ENCODE measurements around the gene MALRD1.
"Not testable (repeated sequence)": the region's sequence is repeated elsewhere in the genome, so short reads cannot be mapped to it uniquely, and the experiment has no call there.

Gene MALRD1

DNA sequence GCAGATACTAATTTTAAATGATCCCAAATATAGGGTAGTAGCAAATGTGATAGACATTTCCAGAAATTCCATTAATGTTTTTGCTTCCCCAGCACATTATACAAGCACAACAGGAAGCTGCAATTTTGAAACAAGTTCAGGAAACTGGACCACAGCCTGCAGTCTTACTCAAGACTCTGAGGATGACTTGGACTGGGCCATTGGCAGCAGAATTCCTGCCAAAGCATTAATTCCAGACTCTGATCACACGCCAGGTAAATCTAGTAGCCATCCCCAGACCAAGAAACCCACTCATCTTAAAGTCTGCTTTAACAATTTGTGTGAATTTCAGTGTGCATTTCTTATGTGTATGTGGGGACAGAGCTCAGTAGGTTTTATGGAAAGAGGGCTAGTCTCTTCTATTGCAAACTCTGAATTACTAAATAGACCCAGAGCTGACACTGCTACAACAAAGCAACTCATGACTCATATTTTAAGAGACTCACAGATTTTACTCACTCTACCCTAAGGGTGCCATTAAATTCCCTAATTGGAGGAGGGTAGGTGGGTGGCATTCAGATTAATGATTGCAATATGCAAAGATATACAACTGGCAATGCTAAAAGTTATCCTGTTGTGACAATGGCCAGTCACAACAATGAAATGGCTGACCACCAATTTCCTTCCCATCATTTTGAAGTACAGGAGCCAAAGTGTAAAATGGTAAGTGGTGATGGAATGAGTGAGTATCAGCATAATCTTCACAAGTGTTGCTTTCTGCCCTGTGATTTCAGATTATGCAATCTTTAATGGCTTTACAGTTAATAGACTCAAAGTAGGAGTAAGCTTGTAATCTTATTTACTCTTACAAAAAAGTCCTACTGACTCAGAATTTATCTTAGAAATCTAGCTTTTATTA is 450.0 kb downstream of the MALRD1 start:
- no peak for DNase-seq

DNA sequence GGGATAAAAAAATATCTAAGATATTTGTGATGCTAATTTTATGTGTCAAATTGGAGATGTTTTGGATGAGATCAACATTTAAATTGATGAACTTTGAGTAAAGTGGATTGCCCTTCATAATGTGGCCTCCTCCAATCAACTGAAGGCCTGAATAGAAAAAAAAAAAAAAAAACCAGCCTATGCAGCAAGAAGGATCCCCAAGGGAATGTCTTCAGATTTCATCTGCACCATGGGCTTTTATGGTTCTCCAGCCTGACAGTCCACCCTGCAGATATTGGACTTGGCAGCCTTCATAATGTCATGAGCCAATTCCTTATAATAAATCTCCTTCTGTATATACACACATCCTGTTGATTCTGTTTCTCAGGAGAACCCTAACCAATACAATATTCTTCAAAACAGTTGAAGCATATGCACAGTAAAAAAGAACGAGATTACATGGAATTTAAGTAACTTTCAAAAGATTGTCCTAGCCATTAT is 450.7 kb downstream of the MALRD1 start:
- no peak for DNase-seq

DNA sequence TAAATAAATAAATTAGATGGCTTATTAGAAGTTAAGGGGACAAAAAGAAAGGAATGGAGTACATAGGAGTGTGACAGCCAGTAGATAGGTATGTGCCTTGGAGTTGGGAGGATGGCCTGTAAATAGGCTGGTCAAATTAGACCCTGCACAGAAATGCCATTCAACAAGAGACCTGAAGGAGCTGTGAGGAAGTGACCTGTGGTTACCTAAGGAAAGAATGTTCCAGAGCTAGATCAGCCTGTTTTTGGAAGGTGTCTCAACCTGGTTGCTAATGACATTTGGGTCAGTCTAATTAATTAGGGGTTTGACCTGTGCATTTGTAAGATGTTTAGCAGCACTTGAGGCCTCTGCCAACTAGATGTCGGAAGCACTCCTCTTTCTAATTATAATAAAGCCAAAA is 452.4 kb downstream of the MALRD1 start:
- DNase-seq = no peak

DNA sequence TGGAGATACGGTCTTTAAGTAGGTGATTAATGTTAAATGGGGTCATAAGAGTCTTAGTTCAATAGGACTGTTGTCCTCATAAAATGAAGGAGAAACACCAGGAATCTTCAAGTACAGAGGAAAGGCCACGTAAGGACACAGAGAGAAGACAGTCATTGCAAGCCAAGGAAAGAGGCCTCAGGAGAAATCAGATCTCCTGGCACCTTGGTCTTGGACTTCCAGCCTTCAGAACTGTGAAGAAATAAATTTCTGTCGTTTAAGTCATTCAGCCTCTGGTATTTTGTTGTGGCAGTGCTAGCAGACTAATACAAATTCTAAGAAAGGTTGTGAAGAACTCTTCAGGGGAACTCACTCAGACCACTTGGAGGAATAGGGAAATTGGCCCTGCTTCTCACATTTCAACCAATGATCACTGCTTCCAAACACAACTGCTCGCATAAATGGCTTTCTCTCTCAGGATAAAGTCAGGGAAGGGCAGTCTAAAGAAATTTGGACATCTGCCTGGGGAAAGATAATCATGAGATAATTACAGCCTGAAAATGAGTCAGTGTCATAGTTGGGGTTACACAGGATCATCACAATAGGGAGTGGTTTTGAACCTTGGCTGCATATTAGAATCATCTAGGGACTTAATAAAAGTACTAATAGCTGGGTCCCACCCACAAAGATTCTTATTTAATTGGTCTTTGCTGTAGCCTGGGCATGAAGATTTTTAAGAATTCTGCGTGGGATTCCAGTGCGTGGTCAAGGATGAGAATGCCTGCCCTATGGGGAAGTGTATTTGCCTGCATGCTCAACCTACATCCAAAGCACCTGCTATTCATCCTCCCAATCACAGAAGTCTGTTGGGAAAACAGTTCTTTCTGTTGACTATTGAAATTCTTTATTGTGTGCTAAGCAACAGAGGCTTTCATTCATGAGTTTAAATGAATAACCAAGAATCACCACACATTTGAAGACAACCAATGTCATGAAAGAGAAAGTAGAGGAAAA is 457.0 kb downstream of the MALRD1 start:
- DNase-seq = no peak

DNA sequence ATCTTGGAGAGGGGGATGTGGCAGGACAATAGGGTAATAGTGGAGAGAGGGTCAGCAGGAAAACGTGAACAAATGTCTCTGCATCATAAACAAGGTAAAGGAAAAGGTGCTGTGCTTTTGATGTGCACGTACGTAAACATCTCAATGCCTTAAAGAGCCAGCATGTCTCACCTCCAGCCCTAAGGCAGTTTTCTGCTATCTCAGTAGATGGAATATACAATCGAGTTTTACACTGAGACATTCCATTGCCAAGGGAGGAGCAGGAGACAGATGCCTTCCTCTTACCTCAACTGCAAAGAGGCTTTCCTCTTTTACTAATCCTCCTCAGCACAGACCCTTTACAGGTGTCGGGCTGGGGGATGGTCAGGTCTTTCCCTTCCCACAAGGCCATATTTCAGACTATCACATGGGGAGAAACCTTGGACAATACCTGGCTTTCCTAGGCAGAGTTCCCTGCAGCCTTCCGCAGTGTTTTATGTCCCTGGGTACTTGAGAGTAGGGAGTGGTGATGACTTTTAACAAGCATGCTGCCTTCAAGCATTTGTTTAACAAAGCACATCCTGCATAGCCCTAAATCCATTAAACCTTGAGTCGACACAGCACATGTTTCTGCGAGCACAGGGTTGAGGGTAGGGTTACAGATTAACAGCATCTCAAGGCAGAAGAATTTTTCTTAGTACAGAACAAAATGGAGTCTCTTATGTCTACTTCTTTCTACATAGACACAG is 461.6 kb downstream of the MALRD1 start:
- not testable (repeated sequence) for DNase-seq

DNA sequence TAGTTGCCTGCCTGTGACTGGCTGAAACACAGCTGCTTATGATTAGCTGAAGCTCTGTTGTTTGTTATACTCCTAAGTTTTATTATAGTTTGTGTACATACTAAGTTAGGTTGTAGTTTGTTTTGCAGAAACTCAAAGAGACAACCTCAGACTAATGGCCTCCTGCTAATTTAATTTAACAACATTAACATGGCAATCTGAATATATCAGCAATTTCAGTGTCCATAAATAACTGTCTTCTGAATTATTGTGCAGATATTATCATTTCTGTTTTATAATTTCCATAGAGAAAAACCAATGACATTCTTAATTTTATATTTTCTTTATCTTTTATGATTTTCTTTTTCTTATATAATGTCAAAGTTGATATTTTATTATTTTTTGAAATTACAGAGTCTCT is 469.5 kb downstream of the MALRD1 start:
- no peak for DNase-seq

DNA sequence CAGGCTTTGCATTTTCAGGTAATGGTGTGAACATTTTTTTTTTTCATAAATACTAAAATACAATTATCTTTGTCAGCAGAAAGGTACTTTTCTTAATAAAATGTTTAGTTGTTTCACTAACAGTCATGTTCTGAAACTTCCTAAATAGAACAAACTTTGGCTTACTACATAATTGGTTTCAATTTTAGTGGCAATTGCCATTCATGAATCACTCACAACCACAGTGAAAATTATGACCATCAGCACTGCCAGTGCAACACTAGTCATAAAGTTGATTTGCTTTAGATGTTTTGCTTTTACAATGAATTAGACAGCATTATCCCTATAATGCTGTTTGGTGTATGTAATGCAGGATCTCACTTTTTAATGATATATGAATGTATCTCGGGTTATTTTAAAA is 470.0 kb downstream of the MALRD1 start:
- DNase-seq = no peak

DNA sequence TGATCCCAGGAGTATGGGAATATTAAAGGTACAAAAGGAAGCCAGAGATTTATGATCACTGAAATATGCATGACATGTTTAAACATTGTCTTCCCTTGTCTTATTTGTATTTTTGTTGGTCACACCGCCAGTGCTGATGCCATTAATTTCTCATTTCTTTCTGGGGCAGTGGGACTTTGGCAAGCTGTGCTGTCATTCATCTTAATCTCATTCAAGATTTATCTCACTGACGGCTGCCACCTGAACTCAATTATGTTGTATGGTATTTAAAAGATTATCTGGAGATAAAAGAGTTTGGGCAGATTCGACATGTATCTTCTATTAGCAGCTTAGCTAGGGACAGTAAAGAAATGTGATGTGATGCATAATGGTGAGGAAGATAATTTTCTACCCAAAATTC is 482.7 kb downstream of the MALRD1 start:
- DNase-seq = no peak

DNA sequence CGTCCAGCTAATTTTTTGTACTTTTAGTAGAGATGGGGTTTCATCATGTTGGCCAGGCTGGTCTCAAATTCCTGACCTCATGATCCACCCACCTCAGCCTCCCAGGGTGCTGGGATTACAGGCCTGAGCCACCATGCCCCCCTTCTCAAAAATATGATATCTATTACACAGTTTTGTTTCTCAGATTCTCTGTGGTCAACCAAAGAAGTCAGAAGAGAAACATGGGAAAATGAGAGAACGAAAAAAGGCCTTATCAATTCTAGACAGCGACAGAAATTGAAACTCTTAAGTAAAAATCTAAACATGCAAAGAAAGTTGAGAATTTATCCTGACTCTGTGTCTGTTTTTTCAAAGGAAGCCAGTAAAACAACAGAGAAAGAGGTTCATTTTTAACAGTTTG is 483.8 kb downstream of the MALRD1 start:
- DNase-seq = no peak

DNA sequence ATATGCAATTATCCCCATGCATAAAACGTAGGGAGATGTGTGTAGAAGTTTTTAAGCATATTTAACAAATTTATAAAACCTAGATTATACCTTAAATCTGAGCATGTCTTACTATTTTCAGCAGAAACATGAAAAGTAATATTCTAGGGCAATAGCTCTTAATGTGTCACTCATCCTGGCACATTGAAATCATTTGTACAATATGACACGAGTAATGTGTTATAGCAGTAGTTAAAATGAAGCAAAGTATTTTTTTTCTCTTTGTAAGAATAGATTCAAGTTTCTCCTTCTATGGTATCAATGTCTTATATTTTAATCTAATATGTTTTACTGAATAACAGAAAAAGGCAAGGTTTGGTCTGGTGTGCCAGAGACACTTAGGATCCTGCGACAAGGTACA is 492.7 kb downstream of the MALRD1 start:
- no peak for DNase-seq

DNA sequence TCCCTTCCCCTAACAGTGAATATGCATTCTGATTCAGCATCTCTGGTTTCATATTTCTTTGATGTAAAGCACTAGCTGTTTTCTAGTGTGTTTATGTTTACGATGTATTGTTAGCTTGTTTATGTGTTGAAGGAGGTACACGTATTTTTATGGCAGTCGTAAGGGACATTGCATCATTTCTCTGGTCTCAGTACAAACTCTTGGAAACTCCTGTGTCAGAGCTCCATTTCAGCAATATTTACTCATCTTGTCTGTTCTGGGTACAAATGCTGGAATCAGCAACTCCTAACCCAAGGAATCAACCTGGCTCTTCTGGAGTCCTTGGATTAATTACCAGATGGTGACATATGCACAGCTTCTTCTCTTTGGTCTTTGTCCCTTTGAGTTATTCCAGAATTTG is 497.6 kb downstream of the MALRD1 start:
- no peak for DNase-seq

DNA sequence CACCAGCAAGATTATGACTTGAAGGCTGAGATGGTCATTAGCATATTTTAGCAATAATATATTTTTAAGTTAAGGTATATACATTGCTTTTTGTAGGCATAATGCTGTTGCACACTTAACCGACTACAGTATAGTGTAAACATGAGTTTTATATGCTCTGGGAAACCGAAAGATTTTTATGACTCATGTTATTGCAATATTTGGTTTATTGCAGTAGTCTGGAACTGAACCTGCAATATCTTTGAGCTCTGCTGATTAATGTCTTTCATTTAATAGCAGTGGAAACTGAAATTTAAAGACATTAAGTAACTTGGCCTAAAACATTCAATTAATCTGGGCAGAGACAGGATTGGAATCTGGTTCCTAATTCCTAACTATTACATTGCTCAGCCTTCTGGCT is 500.9 kb downstream of the MALRD1 start:
- DNase-seq = no peak

DNA sequence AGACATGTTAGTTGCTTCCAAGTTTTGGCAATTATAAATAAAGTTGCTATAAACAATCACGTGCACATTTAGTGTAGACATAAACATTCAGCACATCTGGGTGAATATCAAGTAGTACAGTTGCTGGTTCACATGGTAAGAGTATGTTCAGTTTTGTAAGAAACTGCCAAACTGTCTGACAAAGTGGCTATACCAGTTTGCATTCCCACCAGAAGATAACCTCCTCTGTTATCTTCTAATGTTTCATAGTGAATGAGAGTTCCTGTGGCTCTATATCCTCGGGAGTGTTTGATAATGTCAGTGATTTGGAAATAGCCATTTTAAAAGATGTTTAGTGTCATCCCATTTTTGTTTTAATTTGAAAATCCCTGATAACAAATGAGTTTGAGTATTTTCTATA is 508.1 kb downstream of the MALRD1 start:
- DNase-seq = no peak

DNA sequence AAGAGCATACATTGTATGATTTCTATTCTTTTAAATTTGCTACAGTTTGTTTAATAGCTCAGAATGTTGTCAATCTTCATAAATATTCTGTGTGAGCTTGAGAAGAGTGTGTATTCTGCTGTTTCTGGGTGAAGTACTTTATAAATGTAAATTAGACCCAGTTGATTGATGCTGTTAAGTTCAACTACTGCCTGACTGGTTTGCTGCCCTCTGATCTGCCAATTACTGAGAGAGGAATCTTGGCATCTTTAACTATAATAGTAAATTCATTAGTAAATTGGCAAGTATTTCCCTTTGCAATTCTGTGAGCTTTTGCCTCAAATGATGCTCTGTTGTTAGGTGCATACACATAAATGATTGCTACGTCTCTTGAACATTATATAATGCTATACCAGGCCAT is 512.6 kb downstream of the MALRD1 start:
- no peak for DNase-seq

DNA sequence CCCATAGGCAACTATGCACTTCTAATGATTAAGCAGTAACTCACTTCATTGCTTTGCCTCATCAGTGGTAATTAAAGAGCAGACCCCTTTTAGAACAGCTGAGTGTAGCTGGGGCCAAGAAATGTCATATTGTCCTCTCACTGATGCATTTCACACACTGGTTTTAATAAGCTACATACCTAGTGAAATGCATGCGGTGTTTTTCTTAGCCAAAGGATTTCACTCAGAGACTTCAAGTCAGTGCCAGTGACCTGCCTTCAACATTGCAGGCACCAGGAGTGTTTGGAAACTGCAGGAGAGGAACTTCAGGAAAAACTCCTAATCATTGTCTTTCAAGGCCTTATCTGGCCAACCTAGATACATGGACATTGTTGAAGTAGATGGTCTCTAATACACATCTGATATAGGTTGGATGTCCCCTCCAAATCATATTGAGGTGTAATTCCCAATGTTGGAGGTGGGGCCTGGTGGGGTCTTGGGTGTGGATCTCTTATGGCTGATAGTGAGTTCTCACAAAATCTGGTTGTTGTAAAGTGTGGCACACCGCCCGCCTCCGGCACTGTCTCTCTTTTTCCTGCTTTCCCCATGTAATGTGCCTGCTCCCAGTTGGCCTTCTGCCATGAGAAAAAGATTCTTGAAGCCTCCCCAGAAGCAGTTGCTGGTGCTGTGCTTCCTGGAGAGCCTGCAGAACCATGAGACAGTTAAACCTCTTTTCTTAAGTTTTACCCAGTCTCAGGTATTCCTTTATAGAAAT is 515.0 kb downstream of the MALRD1 start:
- DNase-seq = no peak

DNA sequence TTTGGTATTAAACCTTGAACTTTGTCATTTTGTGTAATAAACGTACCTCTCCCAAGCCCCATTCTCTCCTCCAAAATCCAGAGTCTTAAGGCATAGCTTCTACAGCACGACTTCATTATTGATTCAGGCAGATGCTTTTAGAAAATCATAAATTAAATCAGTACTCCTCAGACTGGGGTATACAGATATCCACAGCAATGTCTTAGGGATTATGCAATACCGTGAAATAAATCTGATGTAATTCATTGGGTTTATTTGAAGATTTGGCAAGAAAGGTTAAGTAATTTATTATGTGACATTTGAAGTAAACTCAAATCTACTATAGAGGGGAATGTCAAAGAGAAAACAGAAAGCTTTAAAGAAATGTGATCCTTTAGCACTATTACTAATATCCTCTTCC is 521.5 kb downstream of the MALRD1 start:
- no peak for DNase-seq

DNA sequence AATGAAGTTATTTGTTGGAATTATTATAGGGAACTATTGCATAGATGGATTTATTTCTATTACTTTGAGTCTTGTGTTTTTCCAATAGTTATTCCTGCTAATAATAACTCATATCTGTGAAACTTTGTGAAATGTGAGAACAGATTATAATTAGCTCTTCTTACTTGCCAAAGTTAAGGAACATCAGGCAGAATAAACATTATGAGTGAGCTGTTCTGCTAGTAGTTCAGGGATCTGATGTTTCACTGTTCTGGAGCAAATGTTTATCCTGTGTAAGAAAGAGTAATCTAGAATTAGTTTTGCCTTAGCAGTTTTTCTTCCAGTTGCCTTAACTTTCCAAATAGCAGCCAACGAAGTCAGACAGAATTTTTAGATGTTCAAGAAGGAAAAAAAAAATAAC is 522.4 kb downstream of the MALRD1 start:
- DNase-seq = no peak

DNA sequence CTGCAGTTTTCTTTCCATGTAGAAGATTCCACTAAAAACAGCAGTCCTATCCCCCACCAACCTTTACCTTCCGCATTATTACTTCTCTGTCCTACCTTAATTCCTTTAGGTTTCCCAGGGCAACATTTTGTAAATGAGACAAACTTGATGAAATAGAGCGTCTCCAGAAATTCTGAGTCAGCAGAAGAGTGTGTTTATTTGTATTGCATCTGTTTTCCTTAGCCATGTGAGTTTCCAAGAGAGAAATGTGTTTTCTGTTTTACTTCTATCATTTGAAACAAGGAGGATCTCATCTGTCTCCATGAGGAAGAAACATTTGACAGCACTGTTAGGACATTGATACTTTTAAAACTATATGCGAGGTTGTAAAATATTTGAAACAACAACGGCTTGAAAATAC is 523.5 kb downstream of the MALRD1 start:
- no peak for DNase-seq

DNA sequence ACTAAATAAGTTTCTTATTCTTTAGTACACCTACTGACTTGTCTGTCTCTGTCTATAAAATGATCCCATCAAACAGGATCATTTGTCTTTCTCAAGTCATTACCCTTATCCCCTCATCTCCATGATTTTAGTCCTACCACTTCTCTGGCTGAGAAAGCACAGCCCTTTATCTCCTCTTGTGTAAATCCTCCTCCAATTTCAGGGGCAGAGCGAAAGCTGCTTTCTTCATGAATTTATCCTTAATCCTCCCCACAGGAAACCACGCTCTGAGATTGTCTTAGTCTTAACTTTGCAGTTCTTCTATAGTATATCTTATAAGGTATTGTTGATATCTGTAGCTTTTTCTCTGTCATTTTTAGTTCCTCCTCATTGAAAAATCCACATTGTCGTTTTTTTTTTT is 528.0 kb downstream of the MALRD1 start:
- no peak for DNase-seq

DNA sequence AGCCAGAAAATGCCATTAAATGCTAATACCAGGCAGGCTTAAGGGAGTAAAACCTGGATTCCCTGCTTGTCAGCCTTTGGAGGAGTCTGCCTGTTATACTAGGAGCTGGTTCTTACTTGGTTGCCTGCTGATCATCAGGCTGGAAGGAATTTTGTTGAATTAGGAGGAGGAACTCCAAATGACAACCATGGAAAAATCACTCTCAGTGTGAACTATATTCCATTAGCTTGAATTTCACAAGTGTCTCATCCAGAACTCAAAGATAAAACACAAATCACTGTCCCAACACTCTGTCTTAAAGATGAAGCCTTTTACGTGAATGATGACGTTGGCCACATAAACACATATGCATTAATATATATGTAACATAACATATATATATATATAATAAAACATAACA is 528.8 kb downstream of the MALRD1 start:
- no peak for DNase-seq

DNA sequence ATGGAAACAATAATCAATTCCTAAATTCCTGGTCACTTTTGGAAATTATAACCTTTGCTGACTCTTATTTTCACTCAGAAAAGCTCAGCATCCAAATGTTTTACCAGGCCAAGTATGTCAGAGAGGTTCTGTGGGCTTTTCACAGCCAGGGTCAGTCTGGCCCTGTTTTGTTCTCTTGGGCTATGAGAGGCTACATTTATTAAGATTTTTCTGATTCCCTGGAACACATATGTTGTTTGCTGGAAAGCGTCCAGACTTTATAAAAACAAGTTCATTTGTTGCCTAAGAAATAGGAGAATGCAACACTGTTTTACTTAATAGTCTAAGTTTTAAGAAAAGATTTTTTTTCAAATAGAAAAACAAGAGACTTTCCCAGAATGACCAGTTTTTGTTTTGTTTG is 529.2 kb downstream of the MALRD1 start:
- no peak for DNase-seq

DNA sequence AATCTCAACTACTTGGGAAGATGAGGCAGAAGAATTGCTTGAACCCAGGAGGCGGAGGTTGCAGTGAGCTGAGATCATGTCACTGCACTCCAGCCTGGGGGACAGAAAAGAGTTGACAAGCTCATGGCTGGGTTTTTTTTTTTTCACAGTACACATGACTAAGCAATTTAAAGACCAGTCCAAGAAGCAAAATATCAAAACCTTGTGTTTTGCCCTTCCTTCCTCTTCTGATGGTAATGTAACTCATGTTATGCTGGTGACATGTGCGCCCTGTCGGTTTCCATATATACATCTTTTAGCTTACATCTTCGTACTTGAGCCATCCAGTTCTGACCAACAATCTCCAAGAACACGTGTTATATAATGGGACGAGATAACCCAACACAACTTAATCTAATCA is 530.0 kb downstream of the MALRD1 start:
- DNase-seq = no peak
